GM23338 (cell line): ENCODE data around the gene TSC22D1. TPM values are rescaled to one million over a fixed set of nuclear protein-coding genes. Genes with fewer than 3 reads are reported as not detected.
"Not testable (repeated sequence)": the region's sequence is repeated elsewhere in the genome, so short reads cannot be mapped to it uniquely, and the experiment has no call there.

Source experiments
- ATAC-seq: fragments of 200-7000 bp; cut with Tn5 transposase; 3 replicates; pipeline ENCODE4 v1.9.1; 2020
- DNase-seq: peaks from one replicate; pipeline ENCODE4 v3.0.0-alpha.2; 2015; ENCODE audit warnings: low spot score
- H2AFZ ChIP-seq: fragments of 200-600 bp; sonication (generic); 2 replicates; pipeline ENCODE4 v1.8.0; 2016; ENCODE audit warnings: antibody characterized with exemption, mild to moderate bottlenecking, moderate library complexity
- H3F3A ChIP-seq: fragments of 200-600 bp; sonication (generic); replicated peaks from 2 replicates; pipeline ENCODE4 v1.8.0; 2017; ENCODE audit warnings: antibody characterized with exemption, mixed run types, low read depth
- H3K27ac ChIP-seq: fragments of 200-600 bp; sonication (generic); 2 replicates; pipeline ENCODE4 v1.6.1; 2016; ENCODE audit warnings: low read depth
- H3K27me3 ChIP-seq: fragments of 200-600 bp; sonication (generic); 2 replicates; pipeline ENCODE4 v1.8.0; 2016; ENCODE audit warnings: mild to moderate bottlenecking, mixed run types, moderate library complexity; ENCODE audit not compliant: insufficient read depth
- H3K36me3 ChIP-seq: fragments of 200-600 bp; sonication (generic); 2 replicates; pipeline ENCODE4 v1.8.0; 2016; ENCODE audit warnings: mild to moderate bottlenecking; ENCODE audit not compliant: insufficient read depth
- H3K4me1 ChIP-seq: fragments of 200-600 bp; sonication (generic); 2 replicates; pipeline ENCODE4 v1.8.0; 2016; ENCODE audit warnings: mild to moderate bottlenecking, moderate library complexity; ENCODE audit not compliant: insufficient read depth
- H3K4me2 ChIP-seq: fragments of 200-600 bp; sonication (generic); 2 replicates; pipeline ENCODE4 v1.7.1; 2017; ENCODE audit warnings: mixed run types
- H3K4me3 ChIP-seq: fragments of 200-600 bp; sonication (generic); 2 replicates; pipeline ENCODE4 v1.6.1; 2016; ENCODE audit warnings: mixed run types
- H3K79me2 ChIP-seq: fragments of 200-600 bp; sonication (generic); replicated peaks from 2 replicates; pipeline ENCODE4 v1.8.0; 2017; ENCODE audit warnings: mild to moderate bottlenecking; ENCODE audit not compliant: insufficient read depth
- H3K9me2 ChIP-seq: fragments of 200-600 bp; sonication (generic); 2 replicates; pipeline ENCODE4 v1.8.0; 2017; ENCODE audit not compliant: insufficient read depth
- H4K20me1 ChIP-seq: fragments of 200-600 bp; sonication (generic); replicated peaks from 2 replicates; pipeline ENCODE4 v1.8.0; 2017; ENCODE audit warnings: mild to moderate bottlenecking; ENCODE audit not compliant: insufficient read depth
- H3K27ac Mint-ChIP-seq: 2 replicates; pipeline ENCODE4 v1.8.0; 2020; ENCODE audit warnings: inconsistent platforms, mild to moderate bottlenecking, moderate library complexity, mixed read lengths
- H3K27me3 Mint-ChIP-seq: 3 replicates; pipeline ENCODE4 v1.8.0; 2022; ENCODE audit warnings: low read depth, mild to moderate bottlenecking, moderate library complexity, mixed read lengths, inconsistent platforms; ENCODE audit not compliant: insufficient read depth, poor library complexity
- H3K36me3 Mint-ChIP-seq: 3 replicates; pipeline ENCODE4 v1.8.0; 2021; ENCODE audit warnings: low read depth, mild to moderate bottlenecking, inconsistent platforms, moderate library complexity, mixed read lengths
- H3K4me1 Mint-ChIP-seq: 3 replicates; pipeline ENCODE4 v1.8.0; 2020; ENCODE audit warnings: mild to moderate bottlenecking, inconsistent platforms, mixed read lengths
- H3K4me3 Mint-ChIP-seq: 3 replicates; pipeline ENCODE4 v1.8.0; 2021; ENCODE audit warnings: moderate library complexity, mild to moderate bottlenecking, inconsistent platforms, mixed read lengths
- H3K9me3 Mint-ChIP-seq: 3 replicates; pipeline ENCODE4 v1.8.0; 2020; ENCODE audit warnings: moderate library complexity, mild to moderate bottlenecking, inconsistent platforms, mixed read lengths
- CREB1 ChIP-seq: fragments of 250-450 bp; sonication (Bioruptor Pico); IDR thresholded peaks from 2 replicates; pipeline ENCODE4 v1.5.0; 2020; ENCODE audit warnings: low read depth, mild to moderate bottlenecking, moderate library complexity
- CTCF ChIP-seq, 2 experiments: fragments of 200-600 bp in 1 of 2; sonication (generic) in 1 of 2; conservative IDR thresholded peaks; 2 replicates each; pipeline versions ENCODE4 v1.5.1 to v1.6.1; 2016 to 2017; ENCODE audit warnings: antibody characterized with exemption in 2 of 2, low read depth in 2 of 2, mild to moderate bottlenecking in 2 of 2, moderate library complexity in 1 of 2
- ETS1 ChIP-seq: IDR thresholded peaks from 2 replicates; pipeline ENCODE4 v1.6.1; 2016; ENCODE audit warnings: antibody characterized with exemption
- JUNB ChIP-seq: IDR thresholded peaks from one replicate; pipeline ENCODE4 v1.6.1; 2016; ENCODE audit warnings: antibody characterized with exemption; ENCODE audit not compliant: unreplicated experiment
- POLR2AphosphoS5 ChIP-seq: IDR thresholded peaks from 2 replicates; pipeline ENCODE4 v1.6.1; 2016; ENCODE audit warnings: antibody characterized with exemption, low read depth
- ZNF331 ChIP-seq: fragments of 250-450 bp; sonication (Bioruptor Pico); IDR thresholded peaks from 2 replicates; pipeline ENCODE4 v1.5.0; 2020; ENCODE audit warnings: low read depth, mild to moderate bottlenecking, moderate library complexity
- ZNF462 ChIP-seq: fragments of 250-450 bp; sonication (Bioruptor Pico); IDR thresholded peaks from 2 replicates; pipeline ENCODE4 v1.5.0; 2020; ENCODE audit warnings: mild to moderate bottlenecking, moderate library complexity
- polyA plus RNA-seq: library from polyadenylated mRNA; unstranded; fragments of >200 nt; fragmentation: Nextera tagmentation; extraction: Ambion mirVana; gene quantifications from 2 replicates; pipeline ENCODE4 v1.2.1, GENCODE V29; 2016
- total RNA-seq: library from RNA; depleted of rRNA; stranded (reverse); fragments of >200 nt; shearing (Covaris generic); gene quantifications from 2 replicates; pipeline ENCODE4 v1.2.3, GENCODE V29; 2014

The TSC22D1 gene
- total and polyA plus RNA-seq, 2 experiments from 2014 or later = 58.5 to 114 TPM

- no peak for TF ChIP-seq CTCF (conservative IDR thresholded peaks at IDR 0.05; ENCODE audit: low read depth in 2 of 2)
- no peak for TF ChIP-seq CREB1 (CRISPR knock-in tag)
- TF ChIP-seq JUNB = no peak
- no peak for TF ChIP-seq POLR2AphosphoS5
- TF ChIP-seq ZNF331 (CRISPR knock-in tag) = no peak
These were observed 25.5 kb upstream of the TSC22D1 start (continued) for GRCh38 chr13:44601586-44601985.

- peaks cover 13% of the 10 kb centered on the region for H3K36me3 Mint-ChIP-seq
- not testable (repeated sequence) for H3K36me3 ChIP-seq, DNase-seq, H3K79me2 ChIP-seq, H2AFZ ChIP-seq, H3K4me3 ChIP-seq, H3K27me3 Mint-ChIP-seq, H3K27ac Mint-ChIP-seq, H3K4me2 ChIP-seq, H3K4me3 Mint-ChIP-seq, H3K4me1 Mint-ChIP-seq, H3K27ac ChIP-seq, H3K9me2 ChIP-seq, H3K4me1 ChIP-seq, H3K27me3 ChIP-seq, H3F3A ChIP-seq, H4K20me1 ChIP-seq, ATAC-seq
- peaks cover 22% of the 10 kb centered on the region; the same call in 2 of the 3 replicates for H3K9me3 Mint-ChIP-seq
These were observed 17.9 kb upstream of the TSC22D1 start for GRCh38 chr13:44593861-44594592.

- Histone ChIP-seq H3F3A (no peaks in the 10 kb centered on the region), H3K27me3 (no peaks in the 10 kb centered on the region), H3K4me3 (no peak overlapping the region), H2AFZ (no peak overlapping the region), H3K79me2 (no peaks in the 10 kb centered on the region), H3K9me2 (no peaks in the 10 kb centered on the region), H3K36me3 (no peaks in the 10 kb centered on the region), H3K4me1 (peaks cover 11% of the 10 kb centered on the region), H3K4me2 (no peak overlapping the region), H4K20me1 (no peaks in the 10 kb centered on the region), H3K27ac (no peak overlapping the region)
- Mint-ChIP-seq H3K9me3 (peaks cover 22% of the 10 kb centered on the region; the same call in 2 of the 3 replicates), H3K4me3 (no peak overlapping the region), H3K27me3 (peaks cover 5% of the 10 kb centered on the region), H3K27ac (no peak overlapping the region), H3K4me1 (peaks cover 17% of the 10 kb centered on the region), H3K36me3 (peaks cover 13% of the 10 kb centered on the region)
- ATAC-seq (no peak), DNase-seq (no peak)
- no peak for TF ChIP-seq ETS1
- TF ChIP-seq ZNF331 (CRISPR knock-in tag) = no peak
- no peak for TF ChIP-seq ZNF462 (CRISPR knock-in tag)
These were observed 16.2 kb upstream of the TSC22D1 start for GRCh38 chr13:44592216-44592847.
